Occipital lobe (tissue), 2 donors: ENCODE measurements around the gene ZCWPW1. TPM values are rescaled to one million over a fixed set of nuclear protein-coding genes. Genes with fewer than 3 reads are reported as not detected.
"Not testable (repeated sequence)": the region's sequence is repeated elsewhere in the genome, so short reads cannot be mapped to it uniquely, and the experiment has no call there.

Source experiments
- DNase-seq: peaks from one replicate; lab custom pipeline; 2025; lab: John Stamatoyannopoulos, UW
- total RNA-seq: library from RNA; depleted of rRNA; stranded (reverse); fragments of >200 nt; gene quantifications from one replicate; pipeline ENCODE4 v1.2.3, GENCODE V29; 2014

The ZCWPW1 gene
- total RNA-seq, 1 donor from 2014 or later, result 4.2 TPM

GRCh38 chr7:100373870-100374598, 54.5 kb downstream of the ZCWPW1 start:
- not testable (repeated sequence) for DNase-seq

GRCh38 chr7:100373261-100373831, 55.2 kb downstream of the ZCWPW1 start, which contains the start of gene PILRA:
Gene PILRA (plus strand): TSS chr7:100373487. CDS start chr7:100373657, 170 bp downstream.
- no peak for DNase-seq

- no peak for DNase-seq
These were observed 55.8 kb downstream of the ZCWPW1 start for GRCh38 chr7:100372694-100373093.

- no peak for DNase-seq
These were observed 56.2 kb downstream of the ZCWPW1 start for GRCh38 chr7:100372256-100372655.

- DNase-seq, result no peak
These were observed 56.8 kb downstream of the ZCWPW1 start for GRCh38 chr7:100371561-100372171.

- no peak for DNase-seq
These were observed 57.8 kb downstream of the ZCWPW1 start for GRCh38 chr7:100370746-100371145.

- DNase-seq, result no peak
These were observed 58.2 kb downstream of the ZCWPW1 start for GRCh38 chr7:100370303-100370702.

- no peak for DNase-seq
These were observed 59.4 kb downstream of the ZCWPW1 start for GRCh38 chr7:100369105-100369504.

- DNase-seq, result no peak
These were observed 60.6 kb downstream of the ZCWPW1 start for GRCh38 chr7:100367676-100368613.

- DNase-seq, result no peak
These were observed 61.3 kb downstream of the ZCWPW1 start for GRCh38 chr7:100367251-100367620.

GRCh38 chr7:100366411-100367250, 61.9 kb downstream of the ZCWPW1 start:
- DNase-seq, result no peak

GRCh38 chr7:100365998-100366367, 62.5 kb downstream of the ZCWPW1 start:
- DNase-seq, result not testable (repeated sequence)

GRCh38 chr7:100364480-100364879, 64.0 kb downstream of the ZCWPW1 start:
- no peak for DNase-seq

GRCh38 chr7:100363797-100364196, 64.7 kb downstream of the ZCWPW1 start:
- DNase-seq, result not testable (repeated sequence)

GRCh38 chr7:100363098-100363497, 65.4 kb downstream of the ZCWPW1 start:
- no peak for DNase-seq

- DNase-seq, result no peak
These were observed 68.2 kb downstream of the ZCWPW1 start for GRCh38 chr7:100360135-100360854.

GRCh38 chr7:100358857-100359212, 69.7 kb downstream of the ZCWPW1 start:
- DNase-seq, result no peak

- no peak for DNase-seq
These were observed 70.3 kb downstream of the ZCWPW1 start, which contains the start of gene PILRB for GRCh38 chr7:100358027-100358856. Gene PILRB (plus strand): TSS chr7:100358117. CDS start chr7:100358303, 186 bp downstream.

- no peak for DNase-seq
These were observed 71.4 kb downstream of the ZCWPW1 start for GRCh38 chr7:100357131-100357561.
